Loucy (cell line): ENCODE measurements around the gene ROS1.

Experiments used
- H2AFZ ChIP-seq: fragments of 200-600 bp; sonication (generic); 2 replicates; pipeline ENCODE4 v1.6.0; 2016; ENCODE audit warnings: antibody characterized with exemption, mild to moderate bottlenecking, low read length, moderate library complexity
- H3F3A ChIP-seq: fragments of 200-600 bp; 2 replicates; pipeline ENCODE4 v1.6.0; 2016; ENCODE audit warnings: antibody characterized with exemption, low read depth, mild to moderate bottlenecking
- H3K27me3 ChIP-seq: fragments of 200-600 bp; sonication (generic); 2 replicates; pipeline ENCODE4 v1.6.1; 2014; ENCODE audit warnings: low read length, mild to moderate bottlenecking; ENCODE audit not compliant: insufficient read depth, poor library complexity, severe bottlenecking
- H3K36me3 ChIP-seq: fragments of 200-600 bp; sonication (generic); 2 replicates; pipeline ENCODE4 v1.6.1; 2016; ENCODE audit warnings: low read length; ENCODE audit not compliant: insufficient read depth
- H3K4me1 ChIP-seq: fragments of 200-600 bp; sonication (generic); 2 replicates; pipeline ENCODE4 v1.5.1; 2014; ENCODE audit warnings: low read length, mild to moderate bottlenecking; ENCODE audit not compliant: insufficient read depth, poor library complexity, severe bottlenecking
- H3K4me2 ChIP-seq: fragments of 200-600 bp; sonication (generic); 2 replicates; pipeline ENCODE4 v1.6.0; 2014; ENCODE audit warnings: antibody characterized with exemption, low read length, low read depth, mild to moderate bottlenecking; ENCODE audit not compliant: poor library complexity, severe bottlenecking
- H3K4me3 ChIP-seq: fragments of 200-600 bp; sonication (generic); 2 replicates; pipeline ENCODE4 v1.5.1; 2014; ENCODE audit warnings: low read length, mild to moderate bottlenecking, mixed read lengths; ENCODE audit not compliant: poor library complexity, severe bottlenecking
- H3K79me2 ChIP-seq: fragments of 200-600 bp; sonication (generic); 2 replicates; pipeline ENCODE4 v1.6.1; 2014; ENCODE audit warnings: low read length; ENCODE audit not compliant: insufficient read depth
- H3K9ac ChIP-seq: fragments of 200-600 bp; sonication (generic); 2 replicates; pipeline ENCODE4 v1.6.0; 2014; ENCODE audit warnings: mild to moderate bottlenecking, low read depth, low read length, moderate library complexity; ENCODE audit not compliant: poor library complexity, severe bottlenecking
- H3K9me2 ChIP-seq: fragments of 200-600 bp; sonication (generic); replicated peaks from 2 replicates; pipeline ENCODE4 v1.6.1; 2016; ENCODE audit warnings: low read depth, low read length, mixed read lengths
- H3K9me3 ChIP-seq: fragments of 200-600 bp; sonication (generic); 2 replicates; pipeline ENCODE4 v1.6.1; 2014; ENCODE audit warnings: mild to moderate bottlenecking, antibody characterized with exemption, low read length, low read depth; ENCODE audit not compliant: insufficient read depth
- H4K20me1 ChIP-seq: fragments of 200-600 bp; sonication (generic); 2 replicates; pipeline ENCODE4 v1.6.0; 2014; ENCODE audit warnings: antibody characterized with exemption, low read length, mild to moderate bottlenecking; ENCODE audit not compliant: insufficient read depth, poor library complexity, severe bottlenecking
- CTCF ChIP-seq: fragments of 200-600 bp; sonication (generic); conservative IDR thresholded peaks from 2 replicates; pipeline ENCODE4 v1.5.1; 2014; ENCODE audit warnings: mild to moderate bottlenecking, antibody characterized with exemption, low read length
- EZH2phosphoT487 ChIP-seq: fragments of 200-600 bp; IDR thresholded peaks from 2 replicates; pipeline ENCODE4 v1.6.1; 2018; ENCODE audit warnings: antibody characterized with exemption, mild to moderate bottlenecking, moderate library complexity, borderline replicate concordance

Gene ROS1

DNA sequence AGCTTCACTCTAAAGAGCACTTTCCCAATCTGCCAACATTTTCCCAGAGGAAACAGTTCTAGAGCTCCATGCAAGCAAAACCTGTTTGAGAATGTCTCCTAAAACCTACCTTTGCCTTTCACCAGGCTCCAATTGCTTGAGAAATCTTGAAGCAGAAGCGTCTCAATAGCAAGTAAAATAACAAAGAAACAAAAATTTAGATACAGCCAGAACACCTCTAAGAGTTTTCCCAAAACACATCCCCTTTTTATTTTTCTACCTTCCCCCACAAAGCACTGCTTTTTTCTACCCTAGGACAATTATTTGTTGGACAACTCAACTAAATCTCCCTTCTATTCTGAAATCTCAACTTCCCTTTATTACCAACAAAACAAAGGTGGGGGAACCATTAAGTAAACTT, 156.8 kb downstream of the ROS1 start:
- no peaks in the 10 kb centered on the region for H3K27me3 ChIP-seq
- no peak overlapping the region for H3K4me2 ChIP-seq
- H3K9ac ChIP-seq, result no peak overlapping the region
- H3K79me2 ChIP-seq, result no peaks in the 10 kb centered on the region
- no peak for TF ChIP-seq EZH2phosphoT487
- TF ChIP-seq CTCF, result no peak
- no peaks in the 10 kb centered on the region for H4K20me1 ChIP-seq
- no peak overlapping the region for H2AFZ ChIP-seq
- no peaks in the 10 kb centered on the region for H3K36me3 ChIP-seq
- no peak overlapping the region for H3K4me3 ChIP-seq
- no peaks in the 10 kb centered on the region for H3K9me2 ChIP-seq
- no peaks in the 10 kb centered on the region for H3K4me1 ChIP-seq
- H3F3A ChIP-seq, result no peaks in the 10 kb centered on the region
- H3K9me3 ChIP-seq, result no peaks in the 10 kb centered on the region

DNA sequence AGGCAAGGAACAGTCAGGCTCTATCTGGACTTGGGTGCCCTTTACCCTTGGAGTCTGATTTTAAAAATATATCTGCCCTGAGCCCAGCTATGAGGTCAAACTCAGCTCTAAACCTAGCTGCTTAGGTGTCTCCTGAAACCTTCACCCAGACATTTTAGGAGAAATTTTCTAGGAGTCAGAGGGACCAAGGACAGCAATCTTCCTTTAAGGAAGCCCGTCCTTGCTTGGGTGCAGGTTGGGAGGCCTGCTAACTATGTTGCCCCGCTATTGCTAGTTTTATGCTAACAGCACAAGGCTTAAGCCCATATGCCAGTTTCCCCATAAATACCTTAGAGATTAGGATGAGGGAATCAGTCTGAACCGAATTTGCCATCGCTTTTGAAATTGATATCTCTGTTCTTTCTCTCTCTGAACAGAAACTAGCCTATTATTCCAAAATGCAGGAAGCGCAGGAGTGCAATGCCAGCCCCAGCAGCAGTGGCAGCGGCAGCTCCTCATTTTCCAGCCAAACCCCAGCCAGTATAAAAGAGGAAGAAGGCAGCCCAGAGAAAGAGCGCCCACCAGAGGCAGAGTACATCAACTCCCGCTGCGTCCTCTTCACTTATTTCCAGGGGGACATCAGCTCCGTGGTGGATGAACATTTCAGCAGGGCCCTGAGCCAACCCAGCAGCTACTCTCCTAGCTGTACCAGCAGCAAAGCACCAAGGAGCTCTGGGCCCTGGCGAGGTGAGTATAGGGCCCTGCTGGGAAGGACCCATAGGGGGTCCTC, 157.8 kb downstream of the ROS1 start:
- Histone ChIP-seq H4K20me1 (no peaks in the 10 kb centered on the region), H3F3A (no peaks in the 10 kb centered on the region), H3K36me3 (no peaks in the 10 kb centered on the region), H3K9me2 (no peaks in the 10 kb centered on the region), H3K79me2 (no peaks in the 10 kb centered on the region), H3K4me3 (no peak overlapping the region), H3K9me3 (no peaks in the 10 kb centered on the region), H3K27me3 (no peaks in the 10 kb centered on the region), H3K4me2 (no peak overlapping the region), H3K4me1 (no peaks in the 10 kb centered on the region), H3K9ac (no peak overlapping the region), H2AFZ (no peak overlapping the region)
- TF ChIP-seq EZH2phosphoT487 (no peak), CTCF (no peak)

DNA sequence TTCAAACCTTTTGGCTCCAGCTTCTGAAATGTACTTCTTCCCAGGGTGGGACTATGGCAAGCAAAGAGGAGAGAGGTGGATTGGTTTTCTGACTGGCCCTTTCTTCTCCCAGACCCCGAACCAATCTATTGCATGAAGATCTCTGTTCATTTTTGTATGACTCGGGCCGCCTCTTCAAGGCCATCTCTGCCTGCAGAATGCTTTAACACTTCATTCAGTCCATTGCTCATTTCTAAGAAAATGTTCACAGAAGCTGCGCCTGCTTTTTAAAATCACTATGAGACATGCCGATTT, 158.7 kb downstream of the ROS1 start:
- Histone ChIP-seq H3K36me3 (no peaks in the 10 kb centered on the region), H4K20me1 (no peaks in the 10 kb centered on the region), H3K27me3 (no peaks in the 10 kb centered on the region), H3K9me2 (no peaks in the 10 kb centered on the region), H3F3A (no peaks in the 10 kb centered on the region), H2AFZ (no peak overlapping the region), H3K4me2 (no peak overlapping the region), H3K79me2 (no peaks in the 10 kb centered on the region), H3K9ac (no peak overlapping the region), H3K9me3 (no peaks in the 10 kb centered on the region), H3K4me3 (no peak overlapping the region), H3K4me1 (no peaks in the 10 kb centered on the region)
- TF ChIP-seq CTCF (no peak), EZH2phosphoT487 (no peak)
